ENCODE measurements around the gene HS3ST4. TPM values are rescaled to one million over a fixed set of nuclear protein-coding genes. Genes with fewer than 3 reads are reported as not detected.

Gene HS3ST4
- total and polyA plus RNA-seq, 8 donors = 0.58 to 1.7 (median 0.81) TPM; not detected in 3

GRCh38 chr16:25709213-25709612, 17.5 kb downstream of the HS3ST4 start:
- H3K27ac ChIP-seq = no peak overlapping the region
- intact Hi-C loops (cut with DNase I; ENCODE audit: low total_unique reads) = no loop called here
- DNase-seq = peak in 1 of 2 donors; percentile 5
- H3K4me1 ChIP-seq = no peaks in the 10 kb centered on the region
- WGBS, 5 donors = 29 to 44% (median 38%) methylated on average over 7 of the region's 7 CpGs
- no peaks in the 10 kb centered on the region for H3K9me3 ChIP-seq
- no peaks in the 10 kb centered on the region for H3K36me3 ChIP-seq
- no peaks in the 10 kb centered on the region for H3K27me3 ChIP-seq
- H3K4me3 ChIP-seq = no peak overlapping the region
- TF ChIP-seq POLR2AphosphoS5 (IDR thresholded peaks at IDR 0.05) (no peak), EP300 (IDR thresholded peaks at IDR 0.05) (no peak), CTCF (IDR thresholded peaks at IDR 0.05) (no peak), POLR2A (IDR thresholded peaks at IDR 0.05) (no peak)

DNA sequence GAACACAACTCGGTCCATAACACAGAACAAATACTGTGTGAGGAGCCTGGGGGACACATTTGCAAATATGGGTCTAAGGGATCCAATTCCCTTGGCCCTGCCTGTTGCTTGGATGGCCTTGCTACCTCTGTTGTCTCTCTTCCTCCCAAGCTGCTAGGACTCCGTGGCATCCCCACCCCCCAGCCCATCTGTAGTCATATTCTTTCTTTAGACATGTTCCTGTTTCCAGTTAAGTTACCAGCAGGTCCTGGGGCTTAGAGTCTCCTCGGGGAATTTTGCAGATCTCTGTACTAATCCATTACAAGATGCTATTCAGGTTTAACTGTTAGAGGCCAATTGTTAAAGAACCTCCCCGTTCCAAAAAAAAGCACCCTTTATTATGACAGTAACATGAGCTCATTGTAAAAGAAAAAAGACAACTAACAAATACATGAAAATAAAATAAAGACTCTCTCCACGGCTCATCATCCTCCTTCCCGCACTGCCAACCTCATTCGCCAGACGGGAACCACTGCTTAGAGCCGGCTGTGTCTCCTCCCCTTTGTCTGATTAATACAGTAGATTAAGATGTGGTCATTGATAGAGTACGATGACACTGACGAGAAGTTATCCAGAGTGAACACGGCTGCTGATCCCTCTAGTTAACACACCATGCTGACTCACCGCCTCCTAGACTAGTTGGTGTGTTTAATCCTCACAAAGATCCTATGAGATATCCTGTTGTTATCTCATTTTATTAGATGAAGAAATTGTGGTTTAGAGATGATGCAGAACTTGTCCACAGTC, 22.2 kb downstream of the HS3ST4 start:
- no peaks in the 10 kb centered on the region for H3K27me3 ChIP-seq
- DNase-seq = no peak
- WGBS, 5 donors = 80 to 86% (median 84%) methylated on average over 13 of the region's 13 CpGs
- TF ChIP-seq POLR2A (IDR thresholded peaks at IDR 0.05) (no peak), EP300 (IDR thresholded peaks at IDR 0.05) (no peak), POLR2AphosphoS5 (IDR thresholded peaks at IDR 0.05) (no peak), CTCF (IDR thresholded peaks at IDR 0.05) (no peak)
- H3K4me1 ChIP-seq = no peaks in the 10 kb centered on the region
- intact Hi-C loops (cut with DNase I; ENCODE audit: low total_unique reads) = no loop called here
- H3K4me3 ChIP-seq = no peak overlapping the region
- H3K36me3 ChIP-seq = no peaks in the 10 kb centered on the region
- no peak overlapping the region for H3K27ac ChIP-seq
- H3K9me3 ChIP-seq = no peaks in the 10 kb centered on the region

DNA sequence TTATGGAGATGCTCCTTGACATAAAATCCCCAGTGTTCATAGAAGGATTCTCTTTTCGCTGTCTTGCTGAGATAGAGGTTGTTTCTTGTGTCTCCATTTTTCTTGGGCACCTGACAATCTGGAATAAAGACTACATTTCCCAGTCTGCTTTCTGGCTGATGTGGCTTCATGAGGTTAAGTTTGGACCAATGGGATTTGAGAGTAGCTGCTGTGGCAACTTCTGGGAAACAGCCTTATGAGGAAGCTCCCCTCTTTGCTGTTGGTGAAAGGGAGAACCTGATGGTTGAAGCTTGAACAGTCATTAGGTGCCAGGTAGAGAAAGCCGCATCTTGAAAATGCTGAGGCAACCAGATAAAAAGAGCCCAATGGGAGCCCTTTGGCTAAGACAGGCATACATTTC, 24.4 kb downstream of the HS3ST4 start:
- 89 to 97% (median 95%) methylated on average over 2 of the region's 2 CpGs for WGBS, 5 donors
- no peak for TF ChIP-seq POLR2A (IDR thresholded peaks at IDR 0.05)
- TF ChIP-seq POLR2AphosphoS5 (IDR thresholded peaks at IDR 0.05) = no peak
- no peak for TF ChIP-seq CTCF (IDR thresholded peaks at IDR 0.05)
- TF ChIP-seq EP300 (IDR thresholded peaks at IDR 0.05) = no peak
- intact Hi-C loops (cut with DNase I; ENCODE audit: low total_unique reads) = no loop called here
- H3K4me3 ChIP-seq = no peak overlapping the region
- H3K9me3 ChIP-seq = no peaks in the 10 kb centered on the region
- no peak overlapping the region for H3K27ac ChIP-seq
- DNase-seq = no peak
- no peaks in the 10 kb centered on the region for H3K27me3 ChIP-seq
- H3K36me3 ChIP-seq = no peaks in the 10 kb centered on the region
- no peaks in the 10 kb centered on the region for H3K4me1 ChIP-seq

- no peaks in the 10 kb centered on the region for H3K4me1 ChIP-seq
- no peak for DNase-seq
- no peak overlapping the region for H3K27ac ChIP-seq
- H3K9me3 ChIP-seq = no peaks in the 10 kb centered on the region
- intact Hi-C loops (cut with DNase I; ENCODE audit: low total_unique reads) = no loop called here
- TF ChIP-seq CTCF (IDR thresholded peaks at IDR 0.05) (no peak), EP300 (IDR thresholded peaks at IDR 0.05) (no peak), POLR2AphosphoS5 (IDR thresholded peaks at IDR 0.05) (no peak), POLR2A (IDR thresholded peaks at IDR 0.05) (no peak)
- H3K4me3 ChIP-seq = no peak overlapping the region
- no peaks in the 10 kb centered on the region for H3K36me3 ChIP-seq
- 74 to 82% (median 79%) methylated on average over 3 of the region's 3 CpGs for WGBS, 5 donors
- H3K27me3 ChIP-seq = no peaks in the 10 kb centered on the region
Observed at GRCh38 chr16:25721439-25721838, 29.7 kb downstream of the HS3ST4 start.

Measured in stomach (tissue), 9 donors.